HCT116 (cell line): ENCODE results near the gene TMEM178B. TPM values are rescaled to one million over a fixed set of nuclear protein-coding genes. Genes with fewer than 3 reads are reported as not detected.

Experiments
- ATAC-seq: fragments of 200-7000 bp; cut with Tn5 transposase; 2 replicates; pipeline ENCODE4 v1.9.1; 2020; ENCODE audit warnings: mild to moderate bottlenecking, moderate library complexity
- BruUV-seq: library from RNA; stranded (reverse); fragments of 400-500 nt; replicated peaks from 2 replicates; lab custom pipeline; 2021; lab: Mats Ljungman, UMichigan
- CTCF ChIA-PET: fragments of 300-600 bp; sonication (Branson Sonifier 250); formaldehyde crosslinking; loops from one replicate; lab custom pipeline; 2021; ENCODE audit warnings: antibody characterized with exemption; lab: Charles Lee
- POLR2A ChIA-PET: fragments of 300-600, 350-600 bp; sonication (Branson Sonifier 250); formaldehyde crosslinking; loops from one replicate; lab custom pipeline; 2021; ENCODE audit warnings: antibody characterized with exemption; lab: Charles Lee
- RAD21 ChIA-PET, 2 experiments: fragments of 300-600 bp; sonication (Branson Sonifier 250); formaldehyde crosslinking; loops; one replicate each; lab custom pipeline; 2023; ENCODE audit warnings: low total read pairs in 2 of 2; ENCODE audit not compliant: uncharacterized antibody in 2 of 2, unreplicated experiment in 2 of 2, low non-redundant PET in 1 of 2; lab: Charles Lee
- DNase-seq: peaks from one replicate; pipeline ENCODE4 v3.0.0-alpha.2; 2010; ENCODE audit warnings: low read depth, low spot score
- H2AFZ ChIP-seq: fragments of 200-600 bp; shearing (Covaris generic), sonication (generic); 2 replicates; pipeline ENCODE4 v1.6.1; 2017; ENCODE audit warnings: low read depth, mixed run types, mixed read lengths, antibody characterized with exemption, low read length; ENCODE audit not compliant: poor library complexity, severe bottlenecking
- H3K27ac ChIP-seq: 2 replicates; pipeline ENCODE4 v1.5.1; 2012; ENCODE audit warnings: low read depth, low read length
- H3K27me3 ChIP-seq: fragments of 200-600 bp; sonication (generic); 2 replicates; pipeline ENCODE4 v1.6.1; 2016; ENCODE audit warnings: mixed run types, low read length, mixed read lengths; ENCODE audit not compliant: insufficient read depth
- H3K36me3 ChIP-seq, 2 experiments: fragments of 200-500 bp in 1 of 2; fragments of 200-600 bp in 1 of 2; sonication (Bioruptor generic) in 1 of 2; sonication (generic) in 1 of 2; 2 replicates each; pipeline versions ENCODE4 v1.5.1 to v1.6.1; 2014 to 2016; ENCODE audit warnings: low read length in 2 of 2, inconsistent platforms in 1 of 2, mixed read lengths in 1 of 2, mixed run types in 1 of 2; ENCODE audit not compliant: insufficient read depth in 2 of 2, control insufficient read depth in 1 of 2
- H3K4me1 ChIP-seq, 2 experiments: fragments of 200-600 bp in 1 of 2; sonication (generic) in 1 of 2; 2 replicates each; pipeline versions ENCODE4 v1.5.1 to v1.6.1; 2012 to 2017; ENCODE audit warnings: low read length in 2 of 2, inconsistent platforms in 1 of 2, mild to moderate bottlenecking in 1 of 2, mixed read lengths in 1 of 2, mixed run types in 1 of 2, moderate library complexity in 1 of 2; ENCODE audit not compliant: insufficient read depth in 2 of 2, control insufficient read depth in 1 of 2
- H3K4me2 ChIP-seq: fragments of 200-600 bp; sonication (generic); 2 replicates; pipeline ENCODE4 v1.6.1; 2017; ENCODE audit warnings: mixed run types, low read length, mixed read lengths
- H3K4me3 ChIP-seq, 2 experiments: fragments of 200-600 bp in 1 of 2; sonication (generic) in 1 of 2; replicated peaks in 1 of 2; 2 replicates each; pipeline ENCODE4 v1.5.1; 2011 to 2016; ENCODE audit warnings: low read length in 2 of 2, control low read depth in 1 of 2, low read depth in 1 of 2, mild to moderate bottlenecking in 1 of 2, mixed read lengths in 1 of 2, mixed run types in 1 of 2
- H3K79me2 ChIP-seq: fragments of 200-600 bp; sonication (generic); 2 replicates; pipeline ENCODE4 v1.6.1; 2017; ENCODE audit warnings: mild to moderate bottlenecking, mixed run types, low read length, moderate library complexity, mixed read lengths; ENCODE audit not compliant: insufficient read depth
- H3K9ac ChIP-seq: fragments of 200-600 bp; sonication (generic); 2 replicates; pipeline ENCODE4 v1.6.1; 2016; ENCODE audit warnings: low read length, mixed read lengths
- H3K9me2 ChIP-seq: fragments of 200-600 bp; sonication (generic), shearing (Covaris generic); 2 replicates; pipeline ENCODE4 v1.6.1; 2017; ENCODE audit warnings: mixed run types, mild to moderate bottlenecking, moderate library complexity; ENCODE audit not compliant: insufficient read depth
- H3K9me3 ChIP-seq, 2 experiments: fragments of 200-500 bp in 1 of 2; fragments of 200-600 bp in 1 of 2; sonication (Bioruptor generic) in 1 of 2; sonication (generic) in 1 of 2; 2 replicates each; pipeline ENCODE4 v1.6.1; 2014 to 2017; ENCODE audit warnings: low read length in 2 of 2, mixed read lengths in 2 of 2, inconsistent platforms in 1 of 2, low read depth in 1 of 2, mild to moderate bottlenecking in 1 of 2, mixed run types in 1 of 2, moderate library complexity in 1 of 2; ENCODE audit not compliant: control insufficient read depth in 1 of 2, insufficient read depth in 1 of 2
- H4K20me1 ChIP-seq: fragments of 200-600 bp; sonication (generic), shearing (Covaris generic); 2 replicates; pipeline ENCODE4 v1.6.1; 2017; ENCODE audit warnings: mixed run types, mild to moderate bottlenecking, moderate library complexity; ENCODE audit not compliant: insufficient read depth
- CEBPB ChIP-seq: IDR thresholded peaks from 2 replicates; pipeline ENCODE4 v1.6.1; 2012; ENCODE audit warnings: low read depth
- ELF1 ChIP-seq: IDR thresholded peaks from 2 replicates; pipeline ENCODE4 v1.6.1; 2012; ENCODE audit warnings: low read depth, borderline replicate concordance
- EZH2 ChIP-seq: fragments of 200-600 bp; sonication (generic); IDR thresholded peaks from 2 replicates; pipeline ENCODE4 v1.6.1; 2017; ENCODE audit warnings: antibody characterized with exemption, mixed run types
- FOSL1 ChIP-seq: IDR thresholded peaks from 2 replicates; pipeline ENCODE4 v1.6.1; 2012; ENCODE audit warnings: low read depth
- JUND ChIP-seq: IDR thresholded peaks from 2 replicates; pipeline ENCODE4 v1.6.1; 2012
- MAX ChIP-seq: IDR thresholded peaks from 2 replicates; pipeline ENCODE4 v1.6.1; 2012
- POLR2A ChIP-seq: IDR thresholded peaks from 2 replicates; pipeline ENCODE4 v1.7.0; 2011; ENCODE audit warnings: borderline replicate concordance; ENCODE audit not compliant: insufficient read depth, insufficient read length; ENCODE audit errors: extremely low read depth
- POLR2AphosphoS5 ChIP-seq: IDR thresholded peaks from 2 replicates; pipeline ENCODE4 v1.6.1; 2011; ENCODE audit warnings: mild to moderate bottlenecking, low read depth, low read length, moderate library complexity
- REST ChIP-seq: IDR thresholded peaks from 2 replicates; pipeline ENCODE4 v1.6.1; 2012; ENCODE audit warnings: low read depth
- SIN3A ChIP-seq: IDR thresholded peaks from 2 replicates; pipeline ENCODE4 v1.6.1; 2012; ENCODE audit warnings: low read depth
- SP1 ChIP-seq: IDR thresholded peaks from 2 replicates; pipeline ENCODE4 v1.6.1; 2012; ENCODE audit warnings: low read depth
- SRF ChIP-seq: IDR thresholded peaks from 2 replicates; pipeline ENCODE4 v1.6.1; 2012; ENCODE audit warnings: low read depth
- TCF7L2 ChIP-seq: IDR thresholded peaks from 2 replicates; pipeline ENCODE4 v1.7.0; 2011; ENCODE audit warnings: borderline replicate concordance, inconsistent platforms; ENCODE audit not compliant: insufficient read depth, insufficient read length; ENCODE audit errors: extremely low read depth
- ZFX ChIP-seq: fragments of 450-650 bp; IDR thresholded peaks from 2 replicates; pipeline ENCODE4 v1.6.1; 2017
- ZNF274 ChIP-seq: fragments of 200-500 bp; sonication (Bioruptor generic); IDR thresholded peaks from 2 replicates; pipeline ENCODE4 v1.6.1; 2014; ENCODE audit warnings: mild to moderate bottlenecking, low read depth, low read length, inconsistent platforms
- intact Hi-C: fragments of 100-400 bp; cut with micrococcal nuclease; formaldehyde crosslinking; loops from 2 replicates; pipeline ENCODE4 v1.10.0; 2022
- total RNA-seq: library from RNA; stranded (reverse); gene quantifications from one replicate; pipeline ENCODE4 v1.2.1, GENCODE V29; 2021; ENCODE audit not compliant: unreplicated experiment

The TMEM178B gene
- total RNA-seq, 1 experiment from 2014 or later, result 0.02 TPM

GRCh38 chr7:141324870-141325269 lies 251.0 kb downstream of the TMEM178B start:
- Histone ChIP-seq H3K4me3 (no peak overlapping the region), H3K36me3 (no peaks in the 10 kb centered on the region), H3K9ac (no peak overlapping the region), H3K4me2 (no peak overlapping the region), H3K9me3 (no peaks in the 10 kb centered on the region), H4K20me1 (no peaks in the 10 kb centered on the region), H3K27me3 (peaks cover 22% of the 10 kb centered on the region; the same call in 1 of the 2 replicates), H3K4me1 (no peaks in the 10 kb centered on the region), H3K9me2 (no peaks in the 10 kb centered on the region), H2AFZ (no peak overlapping the region), H3K27ac (no peak overlapping the region), H3K79me2 (no peaks in the 10 kb centered on the region)
- intact Hi-C loops, result no loop called here
- ChIA-PET RAD21 (no interaction called here), POLR2A (no interaction called here), CTCF (no interaction called here)
- ATAC-seq, result no peak
- DNase-seq, result no peak
- BruUV-seq, result no TSS peak
- no peak for TF ChIP-seq ZNF274
- no peak for TF ChIP-seq MAX
- TF ChIP-seq SIN3A, result no peak
- TF ChIP-seq REST, result no peak
- no peak for TF ChIP-seq POLR2AphosphoS5
- TF ChIP-seq ZFX, result no peak

- no peaks in the 10 kb centered on the region for H4K20me1 ChIP-seq
- no peak overlapping the region for H3K27ac ChIP-seq
- ATAC-seq, result no peak
- H3K9me3 ChIP-seq, result no peaks in the 10 kb centered on the region
- H3K27me3 ChIP-seq, result peaks cover 22% of the 10 kb centered on the region; the same call in 1 of the 2 replicates
- intact Hi-C loops, result no loop called here
- no TSS peak for BruUV-seq
- no peak overlapping the region for H3K4me3 ChIP-seq
- ChIA-PET CTCF (no interaction called here), RAD21 (no interaction called here), POLR2A (no interaction called here)
- no peak overlapping the region for H3K4me2 ChIP-seq
- no peaks in the 10 kb centered on the region for H3K9me2 ChIP-seq
- H3K9ac ChIP-seq, result no peak overlapping the region
- H3K36me3 ChIP-seq, result no peaks in the 10 kb centered on the region
- no peak overlapping the region for H2AFZ ChIP-seq
- no peak for DNase-seq
- H3K79me2 ChIP-seq, result no peaks in the 10 kb centered on the region
- no peaks in the 10 kb centered on the region for H3K4me1 ChIP-seq
- TF ChIP-seq ZNF274, result no peak
- TF ChIP-seq ELF1, result no peak
- TF ChIP-seq TCF7L2, result no peak
- no peak for TF ChIP-seq SRF
- no peak for TF ChIP-seq POLR2AphosphoS5
- TF ChIP-seq FOSL1, result no peak
- no peak for TF ChIP-seq CEBPB
- no peak for TF ChIP-seq EZH2
- no peak for TF ChIP-seq POLR2A
- TF ChIP-seq SP1, result no peak
- no peak for TF ChIP-seq JUND
- no peak for TF ChIP-seq REST
Observed at GRCh38 chr7:141325275-141325674, 251.4 kb downstream of the TMEM178B start.
